Measurements from ENCODE around the gene LIPC. TPM values are rescaled to one million over a fixed set of nuclear protein-coding genes. Genes with fewer than 3 reads are reported as not detected.

Gene LIPC
- total RNA-seq, 2 experiments from 2014 or later, result 0.60 to 0.68 TPM

GRCh38 chr15:58527573-58528187, 95.9 kb downstream of the LIPC start:
- no peaks in the 10 kb centered on the region for H3K4me1 Mint-ChIP-seq
- H3K27ac Mint-ChIP-seq, result no peak overlapping the region
- DNase-seq, result peak; percentile 2
- H3K27me3 Mint-ChIP-seq, result peaks cover 22% of the 10 kb centered on the region
- POLR2A ChIA-PET, result no interaction called here
- no peak overlapping the region for H3K4me3 Mint-ChIP-seq
- CTCF ChIA-PET, result interaction anchor here (0.6 kb wide), 1 partner anchor 58 kb away, joined by 4 read pairs; no protein-coding TSS in a partner anchor
- H3K9me3 Mint-ChIP-seq, result no peaks in the 10 kb centered on the region
- H3K36me3 Mint-ChIP-seq (ENCODE audit: low read depth), result no peaks in the 10 kb centered on the region

GRCh38 chr15:58528188-58528870, 96.5 kb downstream of the LIPC start:
- no peaks in the 10 kb centered on the region for H3K9me3 Mint-ChIP-seq
- H3K36me3 Mint-ChIP-seq (ENCODE audit: low read depth), result no peaks in the 10 kb centered on the region
- H3K27me3 Mint-ChIP-seq, result peaks cover 24% of the 10 kb centered on the region
- DNase-seq, result no peak
- CTCF ChIA-PET, result no interaction called here
- POLR2A ChIA-PET, result no interaction called here
- H3K4me1 Mint-ChIP-seq, result no peaks in the 10 kb centered on the region
- H3K4me3 Mint-ChIP-seq, result no peak overlapping the region
- H3K27ac Mint-ChIP-seq, result no peak overlapping the region

GRCh38 chr15:58529041-58529440, 97.2 kb downstream of the LIPC start:
- no peak for DNase-seq
- no peaks in the 10 kb centered on the region for H3K9me3 Mint-ChIP-seq
- H3K4me3 Mint-ChIP-seq, result no peak overlapping the region
- H3K4me1 Mint-ChIP-seq, result no peaks in the 10 kb centered on the region
- POLR2A ChIA-PET, result no interaction called here
- peaks cover 25% of the 10 kb centered on the region for H3K27me3 Mint-ChIP-seq
- H3K27ac Mint-ChIP-seq, result no peak overlapping the region
- H3K36me3 Mint-ChIP-seq (ENCODE audit: low read depth), result no peaks in the 10 kb centered on the region
- CTCF ChIA-PET, result interaction anchor here (0.6 kb wide), 1 partner anchor 15 kb away, joined by 5 read pairs; no protein-coding TSS in a partner anchor

GRCh38 chr15:58530056-58530590, 98.3 kb downstream of the LIPC start:
- Mint-ChIP-seq H3K27me3 (peaks cover 29% of the 10 kb centered on the region), H3K9me3 (no peaks in the 10 kb centered on the region), H3K27ac (no peak overlapping the region), H3K36me3 (ENCODE audit: low read depth) (no peaks in the 10 kb centered on the region), H3K4me1 (no peaks in the 10 kb centered on the region), H3K4me3 (no peak overlapping the region)
- ChIA-PET POLR2A (no interaction called here), CTCF (interaction anchor here (0.6 kb wide), 2 partner anchors 14 to 120 kb away, joined by 3 to 5 read pairs; no protein-coding TSS in a partner anchor)
- no peak for DNase-seq

GRCh38 chr15:58532126-58532525, 100.3 kb downstream of the LIPC start:
- CTCF ChIA-PET, result interaction anchor here (0.9 kb wide), 1 partner anchor 9 kb away, joined by 6 read pairs; no protein-coding TSS in a partner anchor
- no peak overlapping the region for H3K4me3 Mint-ChIP-seq

GRCh38 chr15:58534556-58534955, 102.8 kb downstream of the LIPC start:
- CTCF ChIA-PET, result no interaction called here
- no peaks in the 10 kb centered on the region for H3K4me1 Mint-ChIP-seq

More at GRCh38 chr15:58532126-58532525, 100.3 kb downstream of the LIPC start:
- H3K36me3 Mint-ChIP-seq (ENCODE audit: low read depth), result no peaks in the 10 kb centered on the region
- POLR2A ChIA-PET, result interaction anchor here (1.6 kb wide), 1 partner anchor 9 kb away, joined by 3 read pairs; no protein-coding TSS in a partner anchor
- peaks cover 35% of the 10 kb centered on the region for H3K27me3 Mint-ChIP-seq
- H3K4me1 Mint-ChIP-seq, result no peaks in the 10 kb centered on the region
- no peak overlapping the region for H3K27ac Mint-ChIP-seq
- H3K9me3 Mint-ChIP-seq, result no peaks in the 10 kb centered on the region
- DNase-seq, result no peak

GRCh38 chr15:58535337-58535736, 103.5 kb downstream of the LIPC start:
- Mint-ChIP-seq H3K36me3 (ENCODE audit: low read depth) (no peaks in the 10 kb centered on the region), H3K27me3 (peaks cover 44% of the 10 kb centered on the region), H3K9me3 (no peaks in the 10 kb centered on the region), H3K4me3 (no peak overlapping the region), H3K4me1 (no peaks in the 10 kb centered on the region), H3K27ac (no peak overlapping the region)
- no peak for DNase-seq
- POLR2A ChIA-PET, result interaction anchor here (1.2 kb wide), 1 partner anchor 10 kb away, joined by 3 read pairs; no protein-coding TSS in a partner anchor
- CTCF ChIA-PET, result no interaction called here

More at GRCh38 chr15:58534556-58534955, 102.8 kb downstream of the LIPC start:
- POLR2A ChIA-PET, result interaction anchor here (1.2 kb wide), 1 partner anchor 10 kb away, joined by 3 read pairs; no protein-coding TSS in a partner anchor
- DNase-seq, result no peak
- Mint-ChIP-seq H3K27me3 (peaks cover 39% of the 10 kb centered on the region), H3K4me3 (no peak overlapping the region), H3K27ac (no peak overlapping the region), H3K36me3 (ENCODE audit: low read depth) (no peaks in the 10 kb centered on the region), H3K9me3 (no peaks in the 10 kb centered on the region)

GRCh38 chr15:58535894-58536293, 104.1 kb downstream of the LIPC start:
- Mint-ChIP-seq H3K4me3 (no peak overlapping the region), H3K4me1 (no peaks in the 10 kb centered on the region), H3K36me3 (ENCODE audit: low read depth) (no peaks in the 10 kb centered on the region), H3K27me3 (peaks cover 43% of the 10 kb centered on the region), H3K27ac (no peak overlapping the region), H3K9me3 (no peaks in the 10 kb centered on the region)
- ChIA-PET CTCF (no interaction called here), POLR2A (no interaction called here)
- no peak for DNase-seq

GRCh38 chr15:58536414-58536813, 104.6 kb downstream of the LIPC start:
- CTCF ChIA-PET, result no interaction called here
- no peaks in the 10 kb centered on the region for H3K9me3 Mint-ChIP-seq
- H3K36me3 Mint-ChIP-seq (ENCODE audit: low read depth), result no peaks in the 10 kb centered on the region
- H3K27me3 Mint-ChIP-seq, result peaks cover 40% of the 10 kb centered on the region
- H3K27ac Mint-ChIP-seq, result no peak overlapping the region
- no peak for DNase-seq
- no peaks in the 10 kb centered on the region for H3K4me1 Mint-ChIP-seq
- H3K4me3 Mint-ChIP-seq, result no peak overlapping the region
- POLR2A ChIA-PET, result no interaction called here

GRCh38 chr15:58537033-58537432, 105.2 kb downstream of the LIPC start:
- ChIA-PET CTCF (no interaction called here), POLR2A (no interaction called here)
- peaks cover 35% of the 10 kb centered on the region for H3K27me3 Mint-ChIP-seq
- no peak overlapping the region for H3K27ac Mint-ChIP-seq
- no peaks in the 10 kb centered on the region for H3K4me1 Mint-ChIP-seq
- no peaks in the 10 kb centered on the region for H3K9me3 Mint-ChIP-seq
- no peaks in the 10 kb centered on the region for H3K36me3 Mint-ChIP-seq (ENCODE audit: low read depth)
- H3K4me3 Mint-ChIP-seq, result no peak overlapping the region
- DNase-seq, result no peak

- no peak overlapping the region for H3K4me3 Mint-ChIP-seq
- H3K27ac Mint-ChIP-seq, result no peak overlapping the region
- DNase-seq, result no peak
- ChIA-PET POLR2A (no interaction called here), CTCF (interaction anchor here (0.6 kb wide), 1 partner anchor 21 kb away, joined by 3 read pairs; no protein-coding TSS in a partner anchor)
- H3K9me3 Mint-ChIP-seq, result no peaks in the 10 kb centered on the region
- H3K36me3 Mint-ChIP-seq (ENCODE audit: low read depth), result no peaks in the 10 kb centered on the region
- H3K4me1 Mint-ChIP-seq, result peaks cover under 1% of the 10 kb centered on the region
- peaks cover 32% of the 10 kb centered on the region for H3K27me3 Mint-ChIP-seq
These were observed 106.5 kb downstream of the LIPC start for GRCh38 chr15:58538225-58538727.

- CTCF ChIA-PET, result no interaction called here
- POLR2A ChIA-PET, result no interaction called here
- peaks cover 30% of the 10 kb centered on the region for H3K27me3 Mint-ChIP-seq
- no peak for DNase-seq
- no peaks in the 10 kb centered on the region for H3K9me3 Mint-ChIP-seq
- H3K27ac Mint-ChIP-seq, result no peak overlapping the region
- peaks cover 2% of the 10 kb centered on the region for H3K4me1 Mint-ChIP-seq
- H3K36me3 Mint-ChIP-seq (ENCODE audit: low read depth), result no peaks in the 10 kb centered on the region
- H3K4me3 Mint-ChIP-seq, result no peak overlapping the region
These were observed 107.1 kb downstream of the LIPC start for GRCh38 chr15:58538901-58539300.

GRCh38 chr15:58539548-58539947, 107.8 kb downstream of the LIPC start:
- H3K4me3 Mint-ChIP-seq, result no peak overlapping the region
- peaks cover 7% of the 10 kb centered on the region for H3K4me1 Mint-ChIP-seq
- POLR2A ChIA-PET, result no interaction called here
- no peaks in the 10 kb centered on the region for H3K36me3 Mint-ChIP-seq (ENCODE audit: low read depth)
- DNase-seq, result no peak
- CTCF ChIA-PET, result no interaction called here
- H3K27me3 Mint-ChIP-seq, result peaks cover 26% of the 10 kb centered on the region
- H3K9me3 Mint-ChIP-seq, result no peaks in the 10 kb centered on the region
- no peak overlapping the region for H3K27ac Mint-ChIP-seq

Measured in activated CD4-positive, alpha-beta memory T cell treated with anti-CD3 and anti-CD28 coated beads, Interleukin-2, amount 10 ng/mL, durations not matched to agents 7 days and 5 days (primary cell).